Keratinocyte (primary cell): Measurements from ENCODE around the gene SEL1L2.

ENCODE experiments used
- CTCF ChIP-seq, 3 experiments: IDR thresholded peaks in 1 of 3; conservative IDR thresholded peaks in 1 of 3; optimal IDR thresholded peaks in 1 of 3; 2 replicates in 2 of 3; 3 replicates in 1 of 3; pipeline versions ENCODE3 to v1.5.1; 2011; ENCODE audit warnings: low read length in 3 of 3, mild to moderate bottlenecking in 3 of 3, moderate library complexity in 2 of 3, control low read depth in 1 of 3, inconsistent platforms in 1 of 3; ENCODE audit not compliant: insufficient read depth in 2 of 3; ENCODE audit errors: extremely low read depth in 1 of 3
- EZH2 ChIP-seq: IDR thresholded peaks from one replicate; pipeline ENCODE4 v1.6.1; 2012; ENCODE audit warnings: inconsistent platforms, mild to moderate bottlenecking, low read length, moderate library complexity

- TF ChIP-seq EZH2 (no peak), CTCF (optimal IDR thresholded peaks at IDR 0.05 in 1 of 3, IDR thresholded peaks at IDR 0.05 in 1 of 3, conservative IDR thresholded peaks at IDR 0.05 in 1 of 3; ENCODE audit: extremely low read depth in 1 of 3, insufficient read depth in 2 of 3, low read length in 3 of 3) (no peak)
Observed at GRCh38 chr20:13868331-13868730, 122.1 kb downstream of the SEL1L2 start.
